WTC11 (cell line): Measurements from ENCODE around the gene ERG28. TPM values are rescaled to one million over a fixed set of nuclear protein-coding genes. Genes with fewer than 3 reads are reported as not detected.

Experiments
- ATAC-seq: fragments of 200-7000 bp; cut with Tn5 transposase; 2 replicates; pipeline ENCODE4 v1.10.0; 2021; ENCODE audit warnings: mild to moderate bottlenecking, moderate library complexity
- CTCF ChIA-PET: fragments of 300-600 bp; sonication (Branson Sonifier 250); formaldehyde crosslinking; loops from one replicate; lab custom pipeline; 2021; ENCODE audit warnings: antibody characterized with exemption; lab: Charles Lee
- POLR2A ChIA-PET: fragments of 350-600 bp; sonication (Branson Sonifier 250); formaldehyde crosslinking; loops from one replicate; lab custom pipeline; 2021; ENCODE audit warnings: antibody characterized with exemption; lab: Charles Lee
- DNase-seq: peaks from one replicate; pipeline ENCODE4 v3.0.0; 2021; ENCODE audit warnings: low spot score
- H3K27ac Mint-ChIP-seq: 2 replicates; pipeline ENCODE4 v1.8.0; 2021; ENCODE audit warnings: mixed read lengths
- H3K27me3 Mint-ChIP-seq: 2 replicates; pipeline ENCODE4 v1.8.0; 2021; ENCODE audit warnings: low read depth, mild to moderate bottlenecking, moderate library complexity, mixed read lengths
- H3K36me3 Mint-ChIP-seq: 2 replicates; pipeline ENCODE4 v1.8.0; 2021; ENCODE audit warnings: mixed read lengths
- H3K4me1 Mint-ChIP-seq: 2 replicates; pipeline ENCODE4 v1.8.0; 2022; ENCODE audit warnings: mixed read lengths
- H3K4me3 Mint-ChIP-seq: 2 replicates; pipeline ENCODE4 v1.8.0; 2021; ENCODE audit warnings: mild to moderate bottlenecking, moderate library complexity, mixed read lengths
- H3K9me3 Mint-ChIP-seq: 2 replicates; pipeline ENCODE4 v1.8.0; 2021; ENCODE audit warnings: mixed read lengths
- AFF4 ChIP-seq: sonication (generic); formaldehyde crosslinking; IDR thresholded peaks from 2 replicates; pipeline ENCODE4 v1.8.1; 2023; ENCODE audit warnings: mild to moderate bottlenecking, missing genetic modification reagents, borderline replicate concordance
- ATF1 ChIP-seq: sonication (generic); formaldehyde crosslinking; IDR thresholded peaks from 2 replicates; pipeline ENCODE4 v1.8.1; 2023; ENCODE audit warnings: mild to moderate bottlenecking, moderate library complexity, missing genetic modification reagents
- CTCF ChIP-seq: fragments of 200-600 bp; IDR thresholded peaks from 2 replicates; pipeline ENCODE4 v1.8.0; 2022; ENCODE audit warnings: antibody characterized with exemption
- EMX1 ChIP-seq: fragments of 250-450 bp; sonication (Bioruptor Pico); IDR thresholded peaks from 2 replicates; pipeline ENCODE4 v1.8.0; 2021; ENCODE audit warnings: mild to moderate bottlenecking
- FOXP1 ChIP-seq: sonication (generic); formaldehyde crosslinking; IDR thresholded peaks from 2 replicates; pipeline ENCODE4 v1.8.0; 2022; ENCODE audit warnings: missing genetic modification reagents, mild to moderate bottlenecking, moderate library complexity, borderline replicate concordance
- FOXP4 ChIP-seq: sonication (generic); formaldehyde crosslinking; IDR thresholded peaks from 2 replicates; pipeline ENCODE4 v1.8.0; 2022; ENCODE audit warnings: mild to moderate bottlenecking, missing genetic modification reagents
- GRHL2 ChIP-seq: fragments of 250-450 bp; sonication (Bioruptor Pico); IDR thresholded peaks from 2 replicates; pipeline ENCODE4 v1.8.0; 2022; ENCODE audit warnings: mild to moderate bottlenecking, moderate library complexity; ENCODE audit not compliant: insufficient replicate concordance, severe bottlenecking
- HMGA2 ChIP-seq: fragments of 250-450 bp; sonication (Bioruptor Pico); IDR thresholded peaks from 2 replicates; pipeline ENCODE4 v1.4.0; 2021; ENCODE audit warnings: mild to moderate bottlenecking, moderate library complexity
- JAZF1 ChIP-seq: fragments of 250-450 bp; sonication (Bioruptor Pico); IDR thresholded peaks from 2 replicates; pipeline ENCODE4 v1.9.0; 2021; ENCODE audit warnings: moderate library complexity, mild to moderate bottlenecking, inconsistent platforms
- MLX ChIP-seq: sonication (generic); formaldehyde crosslinking; IDR thresholded peaks from 2 replicates; pipeline ENCODE4 v1.8.1; 2023; ENCODE audit warnings: mild to moderate bottlenecking, missing genetic modification reagents, moderate library complexity
- MYBL2 ChIP-seq: sonication (generic); formaldehyde crosslinking; IDR thresholded peaks from 2 replicates; pipeline ENCODE4 v1.8.1; 2023; ENCODE audit warnings: mild to moderate bottlenecking, moderate library complexity, missing genetic modification reagents
- NFE2L1 ChIP-seq: sonication (generic); formaldehyde crosslinking; IDR thresholded peaks from 2 replicates; pipeline ENCODE4 v1.8.1; 2023; ENCODE audit warnings: missing genetic modification reagents
- NFYB ChIP-seq: sonication (generic); formaldehyde crosslinking; conservative IDR thresholded peaks from 2 replicates; pipeline ENCODE4 v1.8.0; 2022; ENCODE audit warnings: low read depth, missing genetic modification reagents
- NR1H2 ChIP-seq: sonication (generic); formaldehyde crosslinking; IDR thresholded peaks from 2 replicates; pipeline ENCODE4 v1.9.0; 2021; ENCODE audit warnings: mild to moderate bottlenecking, moderate library complexity, missing genetic modification reagents
- OVOL2 ChIP-seq: fragments of 250-450 bp; sonication (Bioruptor Pico); IDR thresholded peaks from 2 replicates; pipeline ENCODE4 v1.9.0; 2021; ENCODE audit warnings: mild to moderate bottlenecking, borderline replicate concordance
- PRRX2 ChIP-seq: fragments of 250-450 bp; sonication (Bioruptor Pico); IDR thresholded peaks from 2 replicates; pipeline ENCODE4 v1.8.0; 2021; ENCODE audit warnings: mild to moderate bottlenecking
- RORB ChIP-seq: fragments of 250-450 bp; sonication (Bioruptor Pico); IDR thresholded peaks from 2 replicates; pipeline ENCODE4 v1.9.0; 2021; ENCODE audit warnings: mild to moderate bottlenecking
- ZNF219 ChIP-seq: sonication (generic); formaldehyde crosslinking; IDR thresholded peaks from 2 replicates; pipeline ENCODE4 v1.8.0; 2023; ENCODE audit warnings: missing genetic modification reagents, mild to moderate bottlenecking, borderline replicate concordance
- ZNF232 ChIP-seq: sonication (generic); formaldehyde crosslinking; IDR thresholded peaks from 2 replicates; pipeline ENCODE4 v1.8.0; 2022; ENCODE audit warnings: mild to moderate bottlenecking, missing genetic modification reagents
- ZNF317 ChIP-seq: sonication (generic); formaldehyde crosslinking; IDR thresholded peaks from 2 replicates; pipeline ENCODE4 v1.8.1; 2023; ENCODE audit warnings: low read depth, mild to moderate bottlenecking, moderate library complexity, missing genetic modification reagents, borderline replicate concordance
- ZNF423 ChIP-seq: fragments of 250-450 bp; sonication (Bioruptor Pico); IDR thresholded peaks from 2 replicates; pipeline ENCODE4 v2.1.2; 2022; ENCODE audit warnings: mild to moderate bottlenecking, moderate library complexity
- ZNF671 ChIP-seq: fragments of 250-450 bp; sonication (Bioruptor Pico); IDR thresholded peaks from 2 replicates; pipeline ENCODE4 v1.8.0; 2021; ENCODE audit warnings: mild to moderate bottlenecking
- total RNA-seq: library from RNA; stranded (reverse); gene quantifications from 3 replicates; pipeline ENCODE4 v1.2.3, GENCODE V29; 2021
- TF ChIP-seq, protein P1 (sequence below): sonication (generic); formaldehyde crosslinking; IDR thresholded peaks from 2 replicates; pipeline ENCODE4 v1.8.1; 2022; ENCODE audit warnings: mild to moderate bottlenecking, missing genetic modification reagents, moderate library complexity, borderline replicate concordance
- TF ChIP-seq, protein P2 (sequence below): sonication (generic); formaldehyde crosslinking; IDR thresholded peaks from 2 replicates; pipeline ENCODE4 v1.8.0; 2022; ENCODE audit warnings: missing genetic modification reagents

ERG28 gene
- total RNA-seq, 1 experiment from 2014 or later = 27.9 TPM

DNA sequence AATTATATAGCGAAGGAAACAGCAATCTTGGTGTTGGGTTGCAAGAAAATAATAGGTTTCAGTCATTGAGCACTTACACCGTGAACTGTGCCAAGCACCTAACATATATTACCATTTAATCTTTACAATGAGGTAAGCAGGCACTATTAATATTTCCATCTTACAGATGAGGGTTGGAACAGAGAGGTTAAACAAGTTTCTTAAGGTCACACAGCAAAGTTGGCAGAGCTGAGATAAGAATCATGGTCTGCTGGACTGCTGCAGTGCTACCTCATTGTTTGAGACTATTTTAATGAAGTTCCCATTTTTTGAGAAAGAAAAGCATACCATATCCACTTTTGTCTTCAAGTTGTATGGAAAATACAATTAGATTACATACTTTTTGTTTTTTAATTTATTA, 1.7 kb downstream of the ERG28 start:
- CTCF ChIA-PET = interaction anchor here (2.9 kb wide), 1 partner anchor 80 kb away, joined by 55 read pairs; the partner anchor contains the start of gene FLVCR2
- H3K4me3 Mint-ChIP-seq = no peak overlapping the region
- TF ChIP-seq FOXP4 (CRISPR knock-in tag) (no peak), RORB (no peak), ZNF671 (CRISPR knock-in tag) (no peak), NFE2L1 (CRISPR knock-in tag) (no peak), ATF1 (CRISPR knock-in tag) (no peak), ZNF317 (CRISPR knock-in tag) (no peak), MLX (no peak), PRRX2 (no peak), MYBL2 (CRISPR knock-in tag) (no peak), HMGA2 (no peak), GRHL2 (CRISPR knock-in tag) (no peak), NFYB (no peak), OVOL2 (no peak)
- TF ChIP-seq, protein P1, sequence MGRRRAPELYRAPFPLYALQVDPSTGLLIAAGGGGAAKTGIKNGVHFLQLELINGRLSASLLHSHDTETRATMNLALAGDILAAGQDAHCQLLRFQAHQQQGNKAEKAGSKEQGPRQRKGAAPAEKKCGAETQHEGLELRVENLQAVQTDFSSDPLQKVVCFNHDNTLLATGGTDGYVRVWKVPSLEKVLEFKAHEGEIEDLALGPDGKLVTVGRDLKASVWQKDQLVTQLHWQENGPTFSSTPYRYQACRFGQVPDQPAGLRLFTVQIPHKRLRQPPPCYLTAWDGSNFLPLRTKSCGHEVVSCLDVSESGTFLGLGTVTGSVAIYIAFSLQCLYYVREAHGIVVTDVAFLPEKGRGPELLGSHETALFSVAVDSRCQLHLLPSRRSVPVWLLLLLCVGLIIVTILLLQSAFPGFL (CRISPR knock-in tag) = no peak
- no peaks in the 10 kb centered on the region for H3K27me3 Mint-ChIP-seq
- H3K36me3 Mint-ChIP-seq = peaks cover 10% of the 10 kb centered on the region
- peak overlapping the region; percentile 26; the same call in 1 of the 2 replicates for H3K27ac Mint-ChIP-seq
- POLR2A ChIA-PET = no interaction called here
- H3K9me3 Mint-ChIP-seq = no peaks in the 10 kb centered on the region
- ATAC-seq (no peak), DNase-seq (no peak)
- peaks cover 17% of the 10 kb centered on the region for H3K4me1 Mint-ChIP-seq

DNA sequence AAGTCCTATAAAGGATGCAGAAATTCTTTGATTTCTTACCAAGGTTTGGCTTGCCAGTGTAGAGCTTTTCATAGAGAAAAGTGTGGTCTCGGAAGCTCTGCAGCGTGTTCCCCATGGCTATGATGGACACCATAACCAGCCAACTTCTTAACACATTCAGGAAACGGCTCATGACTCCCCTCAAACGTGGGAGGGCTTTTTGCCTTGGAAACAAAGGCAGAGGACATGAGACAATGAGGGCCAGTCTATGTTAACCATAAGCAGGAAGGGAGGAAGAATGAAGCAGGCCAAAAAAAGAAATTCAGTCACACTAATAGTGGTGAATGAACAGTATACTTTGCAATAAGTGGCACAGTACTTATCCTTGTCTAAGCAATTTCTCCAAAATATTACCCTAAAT, 3.3 kb downstream of the ERG28 start:
- peaks cover 12% of the 10 kb centered on the region for H3K4me1 Mint-ChIP-seq
- POLR2A ChIA-PET = interaction anchor here (0.7 kb wide), 1 partner anchor 80 kb away, joined by 5 read pairs; no protein-coding TSS in a partner anchor
- H3K9me3 Mint-ChIP-seq = no peaks in the 10 kb centered on the region
- peaks cover 19% of the 10 kb centered on the region for H3K36me3 Mint-ChIP-seq
- CTCF ChIA-PET = interaction anchor here (0.7 to 8.1 kb wide), 3 partner anchors 80 to 200 kb away, joined by 3 to 198 read pairs (median 5); partner anchors contain the start of gene FLVCR2
- ATAC-seq (no peak), DNase-seq (no peak)
- H3K27ac Mint-ChIP-seq = no peak overlapping the region
- no peak overlapping the region for H3K4me3 Mint-ChIP-seq
- H3K27me3 Mint-ChIP-seq = no peaks in the 10 kb centered on the region
- TF ChIP-seq OVOL2 (no peak), EMX1 (CRISPR knock-in tag) (no peak), FOXP1 (no peak), ZNF232 (no peak), ZNF423 (CRISPR knock-in tag) (no peak), NFE2L1 (CRISPR knock-in tag) (no peak), CTCF (no peak), JAZF1 (CRISPR knock-in tag) (no peak), ZNF219 (no peak), AFF4 (no peak), RORB (no peak), NR1H2 (CRISPR knock-in tag) (no peak)
- TF ChIP-seq, protein P2, sequence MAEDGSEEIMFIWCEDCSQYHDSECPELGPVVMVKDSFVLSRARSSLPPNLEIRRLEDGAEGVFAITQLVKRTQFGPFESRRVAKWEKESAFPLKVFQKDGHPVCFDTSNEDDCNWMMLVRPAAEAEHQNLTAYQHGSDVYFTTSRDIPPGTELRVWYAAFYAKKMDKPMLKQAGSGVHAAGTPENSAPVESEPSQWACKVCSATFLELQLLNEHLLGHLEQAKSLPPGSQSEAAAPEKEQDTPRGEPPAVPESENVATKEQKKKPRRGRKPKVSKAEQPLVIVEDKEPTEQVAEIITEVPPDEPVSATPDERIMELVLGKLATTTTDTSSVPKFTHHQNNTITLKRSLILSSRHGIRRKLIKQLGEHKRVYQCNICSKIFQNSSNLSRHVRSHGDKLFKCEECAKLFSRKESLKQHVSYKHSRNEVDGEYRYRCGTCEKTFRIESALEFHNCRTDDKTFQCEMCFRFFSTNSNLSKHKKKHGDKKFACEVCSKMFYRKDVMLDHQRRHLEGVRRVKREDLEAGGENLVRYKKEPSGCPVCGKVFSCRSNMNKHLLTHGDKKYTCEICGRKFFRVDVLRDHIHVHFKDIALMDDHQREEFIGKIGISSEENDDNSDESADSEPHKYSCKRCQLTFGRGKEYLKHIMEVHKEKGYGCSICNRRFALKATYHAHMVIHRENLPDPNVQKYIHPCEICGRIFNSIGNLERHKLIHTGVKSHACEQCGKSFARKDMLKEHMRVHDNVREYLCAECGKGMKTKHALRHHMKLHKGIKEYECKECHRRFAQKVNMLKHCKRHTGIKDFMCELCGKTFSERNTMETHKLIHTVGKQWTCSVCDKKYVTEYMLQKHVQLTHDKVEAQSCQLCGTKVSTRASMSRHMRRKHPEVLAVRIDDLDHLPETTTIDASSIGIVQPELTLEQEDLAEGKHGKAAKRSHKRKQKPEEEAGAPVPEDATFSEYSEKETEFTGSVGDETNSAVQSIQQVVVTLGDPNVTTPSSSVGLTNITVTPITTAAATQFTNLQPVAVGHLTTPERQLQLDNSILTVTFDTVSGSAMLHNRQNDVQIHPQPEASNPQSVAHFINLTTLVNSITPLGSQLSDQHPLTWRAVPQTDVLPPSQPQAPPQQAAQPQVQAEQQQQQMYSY (CRISPR knock-in tag) = no peak
